ENCODE data around the gene UBQLN4.
A peak's percentile ranks its signal among the peaks of the same experiment; 100 is the strongest.
"Not testable (repeated sequence)": the region's sequence is repeated elsewhere in the genome, so short reads cannot be mapped to it uniquely, and the experiment has no call there.

UBQLN4 gene

GRCh38 chr1:156060937-156061636 is 7.5 kb upstream of the UBQLN4 start, which contains the start of gene RAB25:
Gene RAB25, plus strand, starts transcription at chr1:156061160. Its CDS starts 241 bp downstream, at chr1:156061401.
- DNase-seq (ENCODE audit: low spot score) = no peak

GRCh38 chr1:156056326-156056849 is 2.8 kb upstream of the UBQLN4 start:
- no peak for DNase-seq (ENCODE audit: low spot score)

- no peak for DNase-seq (ENCODE audit: low spot score)
Observed at GRCh38 chr1:156055281-156056048, 1.9 kb upstream of the UBQLN4 start.

GRCh38 chr1:156054500-156055280 is 1.1 kb upstream of the UBQLN4 start, which contains the start of gene LAMTOR2:
Gene LAMTOR2, plus strand, starts transcription at chr1:156054782. Its CDS starts 108 bp downstream, at chr1:156054890.
- DNase-seq (ENCODE audit: low spot score) = peak; percentile 96

GRCh38 chr1:156052862-156053767 is 483 bp downstream of the UBQLN4 start:
- peak; percentile 84 for DNase-seq (ENCODE audit: low spot score)

- no peak for DNase-seq (ENCODE audit: low spot score)
Observed at GRCh38 chr1:156051011-156051725, 2.4 kb downstream of the UBQLN4 start.

- no peak for DNase-seq (ENCODE audit: low spot score)
Observed at GRCh38 chr1:156050376-156050775, 3.2 kb downstream of the UBQLN4 start.

- DNase-seq (ENCODE audit: low spot score) = no peak
Observed at GRCh38 chr1:156048663-156049258, 4.8 kb downstream of the UBQLN4 start.

GRCh38 chr1:156045076-156045475 is 8.5 kb downstream of the UBQLN4 start:
- DNase-seq (ENCODE audit: low spot score) = no peak

GRCh38 chr1:156042828-156043227 is 10.8 kb downstream of the UBQLN4 start:
- no peak for DNase-seq (ENCODE audit: low spot score)

GRCh38 chr1:156034991-156035390 is 18.6 kb downstream of the UBQLN4 start:
- not testable (repeated sequence) for DNase-seq (ENCODE audit: low spot score)

GRCh38 chr1:156033011-156033410 is 20.6 kb downstream of the UBQLN4 start:
- no peak for DNase-seq (ENCODE audit: low spot score)

- DNase-seq (ENCODE audit: low spot score) = no peak
Observed at GRCh38 chr1:156026588-156026987, 27.0 kb downstream of the UBQLN4 start.

GRCh38 chr1:156025876-156026275 is 27.7 kb downstream of the UBQLN4 start:
- DNase-seq (ENCODE audit: low spot score) = peak; percentile 61

GRCh38 chr1:156024801-156025200 is 28.8 kb downstream of the UBQLN4 start:
- no peak for DNase-seq (ENCODE audit: low spot score)

GRCh38 chr1:156021954-156022353 is 31.6 kb downstream of the UBQLN4 start:
- DNase-seq (ENCODE audit: low spot score) = no peak

- DNase-seq (ENCODE audit: low spot score) = no peak
Observed at GRCh38 chr1:156021093-156021428, 32.5 kb downstream of the UBQLN4 start.

GRCh38 chr1:156020293-156021092 is 33.1 kb downstream of the UBQLN4 start, which contains the start of gene SSR2:
Gene SSR2, minus strand, starts transcription at chr1:156020951. Its CDS starts 784 bp downstream, at chr1:156020167.
- peak; percentile 94 for DNase-seq (ENCODE audit: low spot score)

GRCh38 chr1:156019946-156020292 is 33.7 kb downstream of the UBQLN4 start:
- no peak for DNase-seq (ENCODE audit: low spot score)
